ENCODE results near the gene IL3. TPM values are rescaled to one million over a fixed set of nuclear protein-coding genes. Genes with fewer than 3 reads are reported as not detected.

Gene IL3
- total RNA-seq, 2 experiments from 2014 or later = 0.25 to 0.98 TPM

DNA sequence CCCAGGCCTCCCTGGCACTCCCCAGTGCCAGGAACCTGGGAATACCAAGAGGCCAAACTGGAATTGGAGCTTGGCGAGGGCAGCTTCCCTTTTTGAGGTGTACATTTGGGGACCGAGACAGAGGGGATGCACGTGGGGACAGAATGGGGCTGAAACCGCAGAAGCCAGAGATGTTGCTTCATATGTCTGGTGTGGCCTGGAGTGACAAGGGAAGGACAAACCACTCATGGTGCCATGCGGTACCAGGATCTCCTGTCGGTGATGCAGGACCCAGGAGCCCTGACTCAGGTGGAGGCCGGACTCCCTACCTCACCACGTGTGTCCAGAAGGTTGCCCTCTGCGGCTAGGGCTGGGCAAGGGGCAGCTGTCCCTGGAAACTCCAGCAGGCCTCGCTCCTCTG, 9.1 kb downstream of the IL3 start:
- no peak for DNase-seq
- H3K27me3 Mint-ChIP-seq = no peaks in the 10 kb centered on the region
- peaks cover 63% of the 10 kb centered on the region for H3K4me1 Mint-ChIP-seq (ENCODE audit: low read depth)
- peaks cover 5% of the 10 kb centered on the region for H3K36me3 Mint-ChIP-seq (ENCODE audit: low read depth)
- POLR2A ChIA-PET = interaction anchor here (1.0 kb wide), 1 partner anchor 29 kb away, joined by 3 read pairs; no protein-coding TSS in a partner anchor
- H3K27ac Mint-ChIP-seq = no peak overlapping the region
- CTCF ChIA-PET = no interaction called here
- no peak overlapping the region for H3K4me3 Mint-ChIP-seq
- intact Hi-C loops (cut with micrococcal nuclease) = loop anchor here (10.0 kb wide), 2 partner anchors 165 to 305 kb away; no protein-coding TSS in a partner anchor
- TF ChIP-seq, protein P1, sequence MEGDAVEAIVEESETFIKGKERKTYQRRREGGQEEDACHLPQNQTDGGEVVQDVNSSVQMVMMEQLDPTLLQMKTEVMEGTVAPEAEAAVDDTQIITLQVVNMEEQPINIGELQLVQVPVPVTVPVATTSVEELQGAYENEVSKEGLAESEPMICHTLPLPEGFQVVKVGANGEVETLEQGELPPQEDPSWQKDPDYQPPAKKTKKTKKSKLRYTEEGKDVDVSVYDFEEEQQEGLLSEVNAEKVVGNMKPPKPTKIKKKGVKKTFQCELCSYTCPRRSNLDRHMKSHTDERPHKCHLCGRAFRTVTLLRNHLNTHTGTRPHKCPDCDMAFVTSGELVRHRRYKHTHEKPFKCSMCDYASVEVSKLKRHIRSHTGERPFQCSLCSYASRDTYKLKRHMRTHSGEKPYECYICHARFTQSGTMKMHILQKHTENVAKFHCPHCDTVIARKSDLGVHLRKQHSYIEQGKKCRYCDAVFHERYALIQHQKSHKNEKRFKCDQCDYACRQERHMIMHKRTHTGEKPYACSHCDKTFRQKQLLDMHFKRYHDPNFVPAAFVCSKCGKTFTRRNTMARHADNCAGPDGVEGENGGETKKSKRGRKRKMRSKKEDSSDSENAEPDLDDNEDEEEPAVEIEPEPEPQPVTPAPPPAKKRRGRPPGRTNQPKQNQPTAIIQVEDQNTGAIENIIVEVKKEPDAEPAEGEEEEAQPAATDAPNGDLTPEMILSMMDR (IDR thresholded peaks at IDR 0.05) = no peak
- no peaks in the 10 kb centered on the region for H3K9me3 Mint-ChIP-seq
- ATAC-seq = no peak

DNA sequence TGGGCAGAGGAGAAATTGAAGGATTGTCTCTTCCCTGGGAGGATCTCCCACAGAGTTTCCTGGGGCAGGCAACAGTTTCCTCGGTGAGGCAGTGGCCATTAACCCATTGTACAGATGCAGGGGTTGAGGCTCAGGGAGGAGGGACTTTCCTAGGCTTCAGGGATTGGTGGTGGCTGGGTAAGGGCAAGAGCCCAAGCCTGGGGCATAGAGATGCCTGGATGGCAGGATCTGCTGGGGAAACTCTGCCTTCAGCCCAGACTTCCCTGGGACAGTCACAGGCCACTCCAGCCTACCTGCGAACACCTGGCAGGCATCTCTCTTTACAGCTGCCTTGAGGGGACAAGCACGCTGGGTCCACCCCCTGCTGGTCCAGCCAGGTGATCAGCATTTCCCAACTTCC, 9.5 kb downstream of the IL3 start:
- CTCF ChIA-PET = no interaction called here
- ATAC-seq (no peak), DNase-seq (no peak)
- POLR2A ChIA-PET = interaction anchor here (1.0 to 2.0 kb wide), 2 partner anchors 29 to 35 kb away, joined by 3 to 6 read pairs; no protein-coding TSS in a partner anchor
- H3K27ac Mint-ChIP-seq = peak overlapping the region; percentile 65
- intact Hi-C loops (cut with micrococcal nuclease) = loop anchor here (5.0 to 10.0 kb wide), 3 partner anchors 42 to 305 kb away; no protein-coding TSS in a partner anchor
- no peaks in the 10 kb centered on the region for H3K27me3 Mint-ChIP-seq
- peaks cover 9% of the 10 kb centered on the region for H3K36me3 Mint-ChIP-seq (ENCODE audit: low read depth)
- H3K4me1 Mint-ChIP-seq (ENCODE audit: low read depth) = peaks cover 59% of the 10 kb centered on the region
- no peak overlapping the region for H3K4me3 Mint-ChIP-seq
- TF ChIP-seq, protein P1 (IDR thresholded peaks at IDR 0.05) = no peak
- no peaks in the 10 kb centered on the region for H3K9me3 Mint-ChIP-seq

DNA sequence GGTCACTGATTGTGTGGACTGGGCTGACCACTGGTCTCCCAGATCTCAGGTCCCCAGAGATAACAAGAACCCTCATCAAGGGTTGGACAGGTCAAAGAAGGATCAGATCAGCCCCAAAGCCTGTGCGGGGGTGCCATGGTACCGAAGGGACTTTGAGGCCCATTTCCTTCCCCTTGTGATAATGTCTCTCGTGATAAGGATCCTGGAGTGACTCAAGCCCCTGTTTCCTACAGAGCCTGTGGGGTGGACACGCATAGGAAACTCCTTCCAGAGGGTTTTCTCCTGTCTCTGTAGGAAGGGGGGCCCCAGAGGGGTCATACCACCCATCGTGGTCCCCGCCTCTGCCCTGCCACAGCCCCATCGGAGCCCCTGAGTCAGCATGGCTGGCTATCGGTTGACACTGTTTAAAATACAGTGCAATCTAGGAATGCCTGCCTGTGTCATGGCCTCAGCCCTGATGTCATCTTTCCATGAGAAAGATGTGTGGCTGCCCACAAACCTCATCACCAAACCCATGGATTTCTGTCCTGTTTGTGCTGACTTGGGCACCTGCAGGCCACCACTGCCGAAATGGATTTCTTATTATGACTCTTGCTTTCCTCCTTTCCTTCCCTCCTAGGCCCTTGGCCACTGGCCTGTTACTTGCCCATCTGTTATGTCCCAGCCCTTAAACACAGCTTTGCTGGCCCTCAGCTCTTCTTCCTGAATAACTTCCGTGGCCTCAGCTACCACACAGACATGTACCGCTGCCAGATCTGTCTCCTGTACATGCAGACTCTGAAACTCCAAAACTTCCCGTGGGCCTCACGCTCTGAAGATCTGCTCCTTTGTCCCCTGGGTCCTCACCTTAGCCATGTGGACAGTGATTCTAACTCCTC, 10.2 kb downstream of the IL3 start:
- DNase-seq (peak; percentile 80), ATAC-seq (peak; percentile 64)
- Mint-ChIP-seq H3K27me3 (no peaks in the 10 kb centered on the region), H3K27ac (peak overlapping the region; percentile 65), H3K36me3 (ENCODE audit: low read depth) (peaks cover 16% of the 10 kb centered on the region), H3K9me3 (no peaks in the 10 kb centered on the region), H3K4me3 (no peak overlapping the region), H3K4me1 (ENCODE audit: low read depth) (peaks cover 58% of the 10 kb centered on the region)
- CTCF ChIA-PET = interaction anchor here (1.2 to 2.3 kb wide), 2 partner anchors 33 to 110 kb away, joined by 3 to 7 read pairs; no protein-coding TSS in a partner anchor
- TF ChIP-seq, protein P1 (IDR thresholded peaks at IDR 0.05) = no peak
- POLR2A ChIA-PET = interaction anchor here (2.0 kb wide), 1 partner anchor 34 kb away, joined by 6 read pairs; no protein-coding TSS in a partner anchor
- intact Hi-C loops (cut with micrococcal nuclease) = loop anchor here (5.0 kb wide), 1 partner anchor 42 kb away; no protein-coding TSS in a partner anchor

DNA sequence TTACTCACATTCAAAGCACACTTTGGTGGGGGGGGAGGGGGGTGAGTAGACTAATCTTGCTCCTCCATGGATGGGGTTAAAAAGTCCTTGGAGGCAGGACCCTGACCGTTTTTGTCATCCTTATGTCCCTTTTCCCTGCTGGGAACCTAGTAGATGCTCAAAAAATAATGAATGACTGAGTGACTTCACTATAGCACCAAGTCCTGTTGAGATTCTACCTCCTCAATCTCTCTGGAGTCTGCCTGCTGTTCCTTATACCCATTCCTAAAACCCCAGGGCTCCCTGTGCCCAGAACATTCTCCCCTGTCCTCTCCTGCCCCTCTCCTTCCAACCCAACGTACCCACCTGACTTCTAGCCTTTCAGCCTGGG, 10.9 kb downstream of the IL3 start:
- peak overlapping the region; percentile 65 for H3K27ac Mint-ChIP-seq
- H3K9me3 Mint-ChIP-seq = no peaks in the 10 kb centered on the region
- DNase-seq (no peak), ATAC-seq (no peak)
- H3K27me3 Mint-ChIP-seq = no peaks in the 10 kb centered on the region
- intact Hi-C loops (cut with micrococcal nuclease) = loop anchor here (5.0 kb wide), 1 partner anchor 41 kb away; no protein-coding TSS in a partner anchor
- ChIA-PET CTCF (interaction anchor here (1.2 to 4.0 kb wide), 4 partner anchors 16 to 167 kb away, joined by 3 to 10 read pairs (median 5); no protein-coding TSS in a partner anchor), POLR2A (interaction anchor here (1.1 to 2.0 kb wide), 2 partner anchors 33 to 222 kb away, joined by 3 to 6 read pairs; no protein-coding TSS in a partner anchor)
- H3K4me3 Mint-ChIP-seq = no peak overlapping the region
- H3K4me1 Mint-ChIP-seq (ENCODE audit: low read depth) = peaks cover 60% of the 10 kb centered on the region
- peaks cover 18% of the 10 kb centered on the region for H3K36me3 Mint-ChIP-seq (ENCODE audit: low read depth)
- TF ChIP-seq, protein P1 (IDR thresholded peaks at IDR 0.05) = no peak

Data from activated CD8-positive, alpha-beta T cell treated with anti-CD3 and anti-CD28 coated beads for 36 hours (primary cell).